Kidney (tissue), 14 donors: ENCODE data around the gene PIGH. TPM values are rescaled to one million over a fixed set of nuclear protein-coding genes. Genes with fewer than 3 reads are reported as not detected.
"Not testable (repeated sequence)": the region's sequence is repeated elsewhere in the genome, so short reads cannot be mapped to it uniquely, and the experiment has no call there.

Source experiments
- DNase-seq, 5 donors: peaks; one replicate each; pipeline ENCODE4 v3.0.0-alpha.2; 2013 to 2020
- FAIRE-seq: peaks from 2 replicates; lab custom pipeline; 2012; peaks lifted over from hg19 to GRCh38; lab: Jason Lieb, UNC
- H3K27ac ChIP-seq, 2 donors: one replicate each; pipeline ENCODE4 v1.7.0; 2013; ENCODE audit warnings: low read depth in 2 of 2, low read length in 2 of 2, inconsistent platforms in 1 of 2
- H3K27me3 ChIP-seq: one replicate; pipeline ENCODE4 v1.7.1; 2013; ENCODE audit warnings: low read length, inconsistent platforms; ENCODE audit not compliant: control insufficient read depth, insufficient read depth
- H3K36me3 ChIP-seq, 3 donors: one replicate each; pipeline versions ENCODE4 v1.7.0 to v1.7.1; 2013; ENCODE audit warnings: low read length in 3 of 3, control low read depth in 1 of 3, inconsistent platforms in 1 of 3; ENCODE audit not compliant: insufficient read depth in 3 of 3, control insufficient read depth in 2 of 3
- H3K4me1 ChIP-seq, 3 donors: one replicate each; pipeline versions ENCODE4 v1.7.0 to v1.7.1; 2013; ENCODE audit warnings: low read length in 3 of 3, inconsistent platforms in 1 of 3, low read depth in 1 of 3; ENCODE audit not compliant: control insufficient read depth in 2 of 3, insufficient read depth in 2 of 3
- H3K4me3 ChIP-seq, 3 donors: one replicate each; pipeline versions ENCODE4 v1.7.0 to v1.8.1; 2013; ENCODE audit warnings: low read length in 3 of 3, control low read depth in 1 of 3, inconsistent platforms in 1 of 3
- H3K9ac ChIP-seq, 3 donors: one replicate each; pipeline versions ENCODE4 v1.7.0 to v1.7.1; 2013; ENCODE audit warnings: low read length in 3 of 3, control low read depth in 1 of 3, inconsistent platforms in 1 of 3
- H3K9me3 ChIP-seq, 3 donors: one replicate each; pipeline versions ENCODE4 v1.7.0 to v1.7.1; 2013; ENCODE audit warnings: low read length in 3 of 3, control low read depth in 1 of 3, inconsistent platforms in 1 of 3; ENCODE audit not compliant: control insufficient read depth in 2 of 3, insufficient read depth in 1 of 3
- CTCF ChIP-seq: IDR thresholded peaks from 3 replicates; pipeline ENCODE4 v1.5.1; 2012; ENCODE audit warnings: mild to moderate bottlenecking, moderate library complexity, borderline replicate concordance; ENCODE audit not compliant: insufficient read depth; ENCODE audit errors: extremely low read depth
- intact Hi-C: fragments of 100-400 bp; cut with DNase I; formaldehyde crosslinking; loops from one replicate; pipeline ENCODE4 v1.11.1; 2022
- polyA plus RNA-seq: library from polyadenylated mRNA; stranded (reverse); fragments of 350-450 nt; fragmentation: Illumina TruSeq; extraction: RNeasy Lipid Tissue Mini Kit (QIAGEN cat#74804); gene quantifications from one replicate; pipeline ENCODE4 v1.2.3, GENCODE V29; 2014; ENCODE audit warnings: low read depth, low replicate concordance; ENCODE audit not compliant: insufficient read depth
- total RNA-seq: library from RNA; stranded (reverse); fragmentation: NEBNext Ultra II Directional; extraction: Animal tissue kit (Norgen Biotek cat#: 25700); gene quantifications from one replicate; pipeline ENCODE4 v1.2.1, GENCODE V29; 2021
- donor health status: control.
- donor health status: control.
- donor health status: control.
- donor health status: control.
- donor health status: control.
- donor health status: DM: yes; HTN: yes; CAD: no.
- donor health status: Normal renal cell carcinoma (clear cell type).

Gene PIGH
- total and polyA plus RNA-seq, 2 donors from 2014 or later, result 31.7 to 44.9 TPM

DNA sequence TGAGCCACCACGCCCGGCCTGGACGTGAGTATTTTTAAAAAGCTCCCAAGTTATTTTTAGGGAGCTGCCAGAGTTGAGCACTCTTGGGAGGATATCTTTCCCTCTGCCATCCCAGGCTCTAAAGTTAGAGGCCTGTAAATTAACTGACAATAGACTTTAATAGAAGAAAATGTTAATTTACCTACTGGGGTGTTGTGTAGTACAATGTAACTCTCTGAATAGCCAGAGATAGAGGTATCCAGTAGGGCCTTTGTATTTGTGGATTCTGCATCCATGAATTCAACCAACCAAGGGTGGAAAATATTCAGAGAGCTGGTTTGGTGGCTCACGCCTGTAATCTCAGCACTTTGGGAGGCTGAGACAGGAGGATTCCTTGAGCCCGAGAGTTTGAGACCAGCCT is 7.6 kb upstream of the PIGH start:
- H3K4me3 ChIP-seq, result no peak overlapping the region
- DNase-seq (no peak), FAIRE-seq (no peak)
- H3K4me1 ChIP-seq, result peaks cover 0 to 3% (median 0%) of the 10 kb centered on the region in 3 donors
- no peak overlapping the region for H3K27ac ChIP-seq
- TF ChIP-seq CTCF, result no peak
- H3K9ac ChIP-seq, result no peak overlapping the region
- intact Hi-C loops, result no loop called here
- H3K27me3 ChIP-seq, result no peaks in the 10 kb centered on the region
- H3K9me3 ChIP-seq, result no peaks in the 10 kb centered on the region
- H3K36me3 ChIP-seq, result no peaks in the 10 kb centered on the region

DNA sequence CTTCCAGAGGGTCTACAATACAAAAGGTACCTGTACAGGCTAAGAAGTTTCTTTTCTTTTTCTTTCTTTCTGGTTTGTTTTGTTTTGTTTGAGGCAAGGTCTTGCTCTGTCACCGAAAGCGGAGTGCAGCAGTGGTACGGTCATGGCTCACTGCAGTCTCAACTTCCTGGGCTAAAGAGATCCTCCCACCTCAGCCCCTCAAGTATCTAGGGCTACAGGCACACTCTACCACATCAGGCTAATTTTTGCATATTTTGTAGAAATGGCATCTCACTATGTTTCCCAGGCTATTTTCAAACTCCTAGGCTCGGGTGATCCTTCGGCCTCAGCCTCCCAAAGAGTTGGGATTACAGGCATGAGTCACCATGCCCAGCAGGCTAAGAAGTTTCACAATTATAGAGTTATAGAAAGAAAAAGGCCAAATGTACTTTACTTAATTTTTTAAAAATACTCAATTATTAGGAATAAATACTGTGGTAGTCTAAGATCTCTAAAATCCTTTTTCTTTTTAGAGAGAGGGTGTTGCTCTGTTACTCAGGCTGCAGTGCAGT is 3.0 kb upstream of the PIGH start:
- Histone ChIP-seq H3K4me1 (peaks cover 3 to 8% (median 7%) of the 10 kb centered on the region in 3 donors), H3K9ac (no peak overlapping the region), H3K27ac (no peak overlapping the region), H3K27me3 (no peaks in the 10 kb centered on the region), H3K36me3 (no peaks in the 10 kb centered on the region), H3K9me3 (no peaks in the 10 kb centered on the region), H3K4me3 (no peak overlapping the region)
- no peak for TF ChIP-seq CTCF
- intact Hi-C loops, result no loop called here
- FAIRE-seq, result no peak
- DNase-seq, result peak in 3 of 5 donors; percentile 70 to 79 (median 78)

GRCh38 chr14:67602076-67602475 is 2.0 kb upstream of the PIGH start:
- Histone ChIP-seq H3K27me3 (no peaks in the 10 kb centered on the region), H3K4me3 (no peak overlapping the region), H3K9me3 (no peaks in the 10 kb centered on the region), H3K4me1 (peaks cover 3 to 9% (median 8%) of the 10 kb centered on the region in 3 donors), H3K36me3 (no peaks in the 10 kb centered on the region), H3K9ac (no peak overlapping the region), H3K27ac (no peak overlapping the region)
- intact Hi-C loops, result no loop called here
- no peak for TF ChIP-seq CTCF
- no peak for FAIRE-seq
- no peak for DNase-seq

DNA sequence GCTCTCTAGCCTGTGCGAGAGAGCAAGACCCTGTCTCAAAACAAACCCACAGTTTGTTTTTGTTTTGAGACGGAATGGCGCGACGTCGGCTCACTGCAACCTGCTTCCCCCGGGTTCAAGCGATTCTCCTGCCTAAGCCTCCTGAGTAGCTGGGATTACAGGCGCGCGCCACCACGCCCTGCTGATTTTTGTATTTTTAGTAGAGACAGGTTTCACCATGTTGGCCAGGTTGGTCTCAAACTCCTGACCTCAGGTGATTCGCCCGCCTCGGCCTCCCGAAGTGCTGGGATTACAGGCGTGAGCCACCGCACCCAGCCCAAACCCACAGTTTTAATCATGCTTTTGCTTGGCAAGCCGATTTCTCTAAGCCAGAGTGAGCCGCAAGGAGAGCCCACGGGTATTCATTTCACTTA is 500 bp upstream of the PIGH start:
- H3K4me1 ChIP-seq, H3K36me3 ChIP-seq, FAIRE-seq, DNase-seq, H3K9me3 ChIP-seq, H3K27me3 ChIP-seq, intact Hi-C loops: not testable (repeated sequence)
- H3K4me3 ChIP-seq, result peak overlapping the region; percentile 85 to 95 (median 90)
- peak overlapping the region in 2 of 3 donors; percentile 46 to 75 for H3K9ac ChIP-seq
- peak overlapping the region; percentile 92 to 95 for H3K27ac ChIP-seq
